Thymus (tissue), 11 donors: ENCODE data around the gene MGMT. TPM values are rescaled to one million over a fixed set of nuclear protein-coding genes. Genes with fewer than 3 reads are reported as not detected.

ENCODE experiments used
- DNase-seq, 9 donors: peaks; one replicate each; pipeline ENCODE4 v3.0.0-alpha.2; 2013; ENCODE audit warnings: low spot score in 9 of 9, low read depth in 6 of 9, missing footprints in 1 of 9
- H3K27ac ChIP-seq, 2 donors: one replicate each; pipeline ENCODE4 v1.5.1; 2013; ENCODE audit warnings: control low read depth in 1 of 2, low read depth in 1 of 2, low read length in 1 of 2, mild to moderate bottlenecking in 1 of 2, moderate library complexity in 1 of 2
- H3K27me3 ChIP-seq, 2 donors: one replicate each; pipeline ENCODE4 v1.5.1; 2013; ENCODE audit warnings: low read length in 1 of 2; ENCODE audit not compliant: control insufficient read depth in 2 of 2, insufficient read depth in 1 of 2
- H3K36me3 ChIP-seq, 2 donors: one replicate each; pipeline ENCODE4 v1.5.1; 2013; ENCODE audit warnings: low read length in 1 of 2, mild to moderate bottlenecking in 1 of 2, moderate library complexity in 1 of 2; ENCODE audit not compliant: control insufficient read depth in 2 of 2, insufficient read depth in 2 of 2
- H3K4me1 ChIP-seq, 2 donors: one replicate each; pipeline ENCODE4 v1.5.1; 2013; ENCODE audit warnings: low read length in 2 of 2; ENCODE audit not compliant: control insufficient read depth in 2 of 2, insufficient read depth in 2 of 2
- H3K4me3 ChIP-seq, 2 donors: one replicate each; pipeline ENCODE4 v1.5.1; 2013; ENCODE audit warnings: low read length in 2 of 2, control low read depth in 1 of 2, mild to moderate bottlenecking in 1 of 2
- H3K9me3 ChIP-seq, 2 donors: one replicate each; pipeline ENCODE4 v1.5.1; 2013; ENCODE audit warnings: low read length in 1 of 2, mild to moderate bottlenecking in 1 of 2; ENCODE audit not compliant: control insufficient read depth in 2 of 2, insufficient read depth in 1 of 2
- WGBS: extraction: QIAGEN DNeasy Blood & Tissue Kit; methylation state at CpG from one replicate; pipeline ENCODE4 v1.1.7; 2013; 5-methylcytosine and 5-hydroxymethylcytosine counted together
- polyA plus RNA-seq: library from polyadenylated mRNA; stranded (reverse); fragments of 200-250 nt; gene quantifications from one replicate; pipeline ENCODE4 v1.2.3, GENCODE V29; 2013
- total RNA-seq: library from RNA; stranded (reverse); fragments of 120-200 nt; gene quantifications from one replicate; pipeline ENCODE4 v1.2.4, GENCODE V29; 2013
- donor health status: healthy.

The MGMT gene
- total and polyA plus RNA-seq, 2 donors = 20.9 to 42.4 TPM

- Histone ChIP-seq H3K27me3 (no peaks in the 10 kb centered on the region), H3K36me3 (no peaks in the 10 kb centered on the region), H3K27ac (no peak overlapping the region), H3K4me3 (no peak overlapping the region), H3K9me3 (peaks cover 3 to 9% of the 10 kb centered on the region in 2 donors), H3K4me1 (no peaks in the 10 kb centered on the region)
- WGBS = 86% methylated on average over 10 of the region's 10 CpGs
- DNase-seq = no peak
These were observed 263.9 kb downstream of the MGMT start for GRCh38 chr10:129730993-129731325.

DNA sequence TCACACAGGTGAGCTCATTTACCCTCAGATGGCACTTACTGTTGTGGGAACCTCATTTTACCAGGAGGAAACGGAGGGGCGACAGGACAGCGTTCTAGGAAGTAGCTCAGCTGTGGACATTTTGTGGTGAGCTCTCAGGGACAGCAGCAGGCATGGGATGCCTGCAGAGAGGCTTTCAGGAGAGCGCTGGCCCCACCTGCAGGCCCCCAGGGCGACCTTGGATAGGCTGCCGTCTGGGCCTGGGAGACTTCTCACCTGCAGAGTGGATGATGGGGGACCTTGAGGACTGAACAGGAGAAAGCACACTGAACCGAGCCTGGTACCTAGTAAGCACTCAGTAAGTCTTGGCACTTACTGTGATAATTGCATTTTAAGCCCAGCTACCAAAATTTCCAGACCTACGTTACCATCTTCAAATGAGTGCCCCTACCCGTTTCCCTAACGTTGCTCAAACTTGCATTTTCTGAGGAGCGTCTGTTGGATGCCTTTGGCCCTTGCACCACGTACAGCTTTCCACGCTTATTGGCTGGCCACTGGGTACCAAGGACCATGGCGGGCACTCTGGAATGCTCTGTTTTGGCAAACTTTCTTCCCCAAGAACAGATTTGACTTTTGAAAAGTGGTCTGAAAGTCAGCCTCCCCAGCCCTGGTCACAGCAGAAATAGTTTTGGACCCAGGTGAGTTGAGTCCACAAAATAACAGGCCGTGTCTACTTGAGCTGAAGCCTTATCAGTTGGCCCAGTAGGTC, 273.7 kb downstream of the MGMT start:
- 88% methylated on average over 15 of the region's 15 CpGs for WGBS
- no peak for DNase-seq
- H3K4me3 ChIP-seq = no peak overlapping the region
- H3K9me3 ChIP-seq = no peaks in the 10 kb centered on the region
- peaks cover 0 to 10% of the 10 kb centered on the region in 2 donors for H3K4me1 ChIP-seq
- no peaks in the 10 kb centered on the region for H3K27me3 ChIP-seq
- no peaks in the 10 kb centered on the region for H3K36me3 ChIP-seq
- no peak overlapping the region for H3K27ac ChIP-seq

DNA sequence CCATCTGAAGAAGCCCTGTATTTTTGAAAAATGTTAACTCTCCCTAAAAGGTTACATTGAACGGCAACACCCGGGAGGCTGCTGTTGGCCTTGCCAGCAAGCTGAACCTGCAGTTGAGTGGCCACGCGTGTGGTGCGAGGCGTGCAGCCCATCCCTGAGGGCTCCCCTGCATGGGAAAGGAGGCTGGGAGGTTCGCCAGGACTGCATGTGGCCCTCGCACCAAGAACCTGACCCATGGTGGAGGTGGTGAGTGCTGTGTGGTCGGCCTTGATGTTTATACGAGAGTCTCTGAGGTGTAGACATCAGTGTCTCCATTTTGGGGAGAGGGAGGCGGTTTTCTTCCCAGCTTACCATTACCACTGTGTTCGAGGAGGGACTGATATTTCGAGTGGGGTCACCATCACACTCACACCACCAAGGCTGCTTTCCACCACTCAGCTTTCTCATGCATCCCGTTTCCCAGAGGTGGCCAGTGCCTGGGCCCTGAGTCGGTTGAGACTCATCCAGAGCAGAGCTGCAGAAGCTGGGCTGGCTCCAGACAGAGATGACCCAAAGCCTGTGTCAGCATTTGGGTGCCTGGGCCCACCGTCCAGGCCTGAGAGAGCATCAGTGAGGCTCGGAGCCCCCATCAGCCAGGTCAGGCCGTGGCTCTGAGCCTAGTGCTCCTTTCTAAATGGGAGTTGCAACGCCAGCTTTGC, 274.4 kb downstream of the MGMT start:
- WGBS = 98% methylated on average over 19 of the region's 19 CpGs
- no peak overlapping the region for H3K27ac ChIP-seq
- no peaks in the 10 kb centered on the region for H3K27me3 ChIP-seq
- peaks cover 0 to 10% of the 10 kb centered on the region in 2 donors for H3K4me1 ChIP-seq
- no peak overlapping the region for H3K4me3 ChIP-seq
- no peaks in the 10 kb centered on the region for H3K36me3 ChIP-seq
- no peaks in the 10 kb centered on the region for H3K9me3 ChIP-seq
- no peak for DNase-seq

- no peak overlapping the region for H3K27ac ChIP-seq
- DNase-seq = no peak
- H3K36me3 ChIP-seq = no peaks in the 10 kb centered on the region
- 98% methylated on average over 19 of the region's 19 CpGs for WGBS
- H3K4me3 ChIP-seq = no peak overlapping the region
- no peaks in the 10 kb centered on the region for H3K9me3 ChIP-seq
- H3K27me3 ChIP-seq = no peaks in the 10 kb centered on the region
- peaks cover 0 to 10% of the 10 kb centered on the region in 2 donors for H3K4me1 ChIP-seq
These were observed 275.1 kb downstream of the MGMT start for GRCh38 chr10:129741978-129742741.

DNA sequence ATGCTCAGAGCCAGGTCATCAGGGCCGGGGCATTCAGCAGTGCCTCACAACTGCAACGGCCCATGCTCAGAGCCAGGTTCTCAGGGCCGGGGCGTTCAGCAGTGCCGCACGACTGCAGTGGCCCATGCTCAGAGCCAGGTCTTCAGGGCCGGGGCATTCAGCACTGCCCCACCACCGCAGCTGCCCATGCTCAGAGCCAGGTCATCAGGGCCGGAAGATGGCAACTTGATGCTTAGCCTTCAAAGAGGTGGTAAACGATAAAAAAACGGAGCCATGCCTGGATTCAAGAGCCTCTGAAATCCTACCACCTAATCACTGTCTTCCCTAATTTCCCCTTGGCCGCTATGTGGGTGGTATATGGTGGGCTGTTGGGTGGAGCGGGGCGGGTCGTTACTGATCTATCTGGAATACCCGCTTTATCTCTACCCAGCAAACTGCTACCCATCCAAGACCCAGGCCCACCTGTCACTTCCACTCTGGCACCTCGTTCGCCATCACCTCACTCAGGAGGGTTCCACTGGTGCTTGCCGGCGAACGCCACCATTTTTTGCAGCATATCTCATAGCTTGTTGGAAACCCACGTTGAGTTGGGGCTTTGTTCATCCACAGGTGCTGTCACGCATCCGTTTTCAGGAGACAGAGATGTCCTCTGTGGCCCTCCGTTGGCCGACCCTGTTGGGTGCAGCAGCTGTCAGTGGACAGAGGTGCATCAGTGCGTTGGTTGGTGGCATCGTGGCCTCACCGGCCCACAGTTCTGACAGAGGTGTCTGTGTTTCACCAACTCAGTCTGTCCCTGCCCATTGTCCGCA, 275.9 kb downstream of the MGMT start:
- H3K27ac ChIP-seq = no peak overlapping the region
- no peaks in the 10 kb centered on the region for H3K27me3 ChIP-seq
- no peak overlapping the region for H3K4me3 ChIP-seq
- H3K36me3 ChIP-seq = no peaks in the 10 kb centered on the region
- WGBS = 98% methylated on average over 30 of the region's 30 CpGs
- H3K9me3 ChIP-seq = no peaks in the 10 kb centered on the region
- no peak for DNase-seq
- H3K4me1 ChIP-seq = peaks cover 0 to 10% of the 10 kb centered on the region in 2 donors

DNA sequence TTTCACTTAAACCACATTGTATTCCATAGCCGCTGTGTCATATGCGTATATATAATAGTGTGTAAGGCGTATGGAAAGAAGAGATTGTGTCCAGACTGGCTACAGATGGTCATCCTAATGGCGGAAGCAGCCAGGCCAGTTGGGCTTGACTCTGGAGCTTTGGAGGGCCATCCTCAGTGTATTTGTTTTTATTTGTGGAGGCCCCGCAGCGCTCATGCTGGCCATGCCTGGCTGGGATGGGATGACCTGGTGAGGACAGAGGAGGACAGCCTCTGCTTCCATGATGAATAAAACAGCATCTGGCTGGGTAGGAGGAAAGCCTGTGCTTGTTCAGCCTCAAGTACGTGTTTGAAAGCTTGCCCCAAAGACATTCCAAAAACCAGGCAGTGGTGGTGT, 276.7 kb downstream of the MGMT start:
- no peaks in the 10 kb centered on the region for H3K9me3 ChIP-seq

GRCh38 chr10:129744134-129745111, 277.4 kb downstream of the MGMT start:
- Histone ChIP-seq H3K36me3 (no peaks in the 10 kb centered on the region), H3K9me3 (no peaks in the 10 kb centered on the region), H3K4me3 (no peak overlapping the region), H3K4me1 (peaks cover 0 to 10% of the 10 kb centered on the region in 2 donors), H3K27me3 (no peaks in the 10 kb centered on the region), H3K27ac (no peak overlapping the region)
- no peak for DNase-seq
- 94% methylated on average over 22 of the region's 22 CpGs for WGBS

More for the DNA sequence above, 276.7 kb downstream of the MGMT start:
- no peak overlapping the region for H3K27ac ChIP-seq
- H3K4me3 ChIP-seq = no peak overlapping the region
- no peak for DNase-seq
- no peaks in the 10 kb centered on the region for H3K27me3 ChIP-seq
- 98% methylated on average over 7 of the region's 7 CpGs for WGBS
- H3K36me3 ChIP-seq = no peaks in the 10 kb centered on the region
- H3K4me1 ChIP-seq = peaks cover 0 to 10% of the 10 kb centered on the region in 2 donors

GRCh38 chr10:129745186-129745750, 278.2 kb downstream of the MGMT start:
- WGBS = 96% methylated on average over 13 of the region's 13 CpGs
- Histone ChIP-seq H3K4me3 (no peak overlapping the region), H3K9me3 (no peaks in the 10 kb centered on the region), H3K27ac (no peak overlapping the region), H3K4me1 (peaks cover 0 to 4% of the 10 kb centered on the region in 2 donors), H3K27me3 (no peaks in the 10 kb centered on the region), H3K36me3 (no peaks in the 10 kb centered on the region)
- DNase-seq = no peak
